K562 (cell line): ENCODE data around the gene MBD1. TPM values are rescaled to one million over a fixed set of nuclear protein-coding genes. Genes with fewer than 3 reads are reported as not detected.

Source experiments
- ATAC-seq: fragments of 200-7000 bp; cut with Tn5 transposase; 3 replicates; pipeline ENCODE4 v1.9.1; 2020; ENCODE audit warnings: moderate library complexity
- BruUV-seq: library from RNA; stranded (reverse); fragments of 400-500 nt; replicated peaks from 2 replicates; lab custom pipeline; 2021; lab: Mats Ljungman, UMichigan
- CTCF ChIA-PET: fragments of 300-600 bp; formaldehyde crosslinking; extraction: SDS; loops from one replicate; lab custom pipeline; 2021; ENCODE audit warnings: low intra/inter-chr PET ratio; lab: Yijun Ruan, JAX
- POLR2A ChIA-PET: fragments of 300-600, 350-650 bp; sonication (Branson Sonifier 250); formaldehyde crosslinking; extraction: SDS; loops from one replicate; lab custom pipeline; 2021; ENCODE audit warnings: antibody characterized with exemption, inconsistent platforms; lab: Yijun Ruan, JAX
- DNase-seq, 4 experiments: peaks; one replicate each; pipeline versions ENCODE4 v3.0.0 to v3.0.0-alpha.2; 2011 to 2018; ENCODE audit warnings: low spot score in 3 of 4, mixed read lengths in 3 of 4; ENCODE audit errors: extremely low read depth in 1 of 4
- FAIRE-seq: peaks from 2 replicates; lab custom pipeline; 2011; peaks lifted over from hg19 to GRCh38; lab: Jason Lieb, UNC
- H2AFZ ChIP-seq: 2 replicates; pipeline ENCODE4 v1.6.0; 2011; ENCODE audit warnings: low read depth, low read length, control low read depth, inconsistent platforms
- H3K27ac ChIP-seq: fragments of 200-600 bp; 3 replicates; pipeline ENCODE4 v1.8.0; 2011; ENCODE audit warnings: low read depth, mild to moderate bottlenecking, control low read depth, inconsistent platforms, low read length, moderate library complexity, mixed read lengths; ENCODE audit errors: extremely low read depth
- H3K27me3 ChIP-seq, 2 experiments: fragments of 300-600 bp in 1 of 2; 2 replicates in 1 of 2; 3 replicates in 1 of 2; pipeline versions ENCODE4 v1.6.0 to v1.8.0; 2011; ENCODE audit warnings: inconsistent platforms in 2 of 2, low read length in 2 of 2, mild to moderate bottlenecking in 1 of 2, mixed read lengths in 1 of 2, moderate library complexity in 1 of 2; ENCODE audit not compliant: control insufficient read depth in 2 of 2, insufficient read depth in 2 of 2
- H3K36me3 ChIP-seq: fragments of 300-600 bp; 3 replicates; pipeline ENCODE4 v1.8.0; 2011; ENCODE audit warnings: mild to moderate bottlenecking, low read length, inconsistent platforms; ENCODE audit not compliant: control insufficient read depth, insufficient read depth
- H3K4me1 ChIP-seq, 2 experiments: fragments of 200-600 bp in 1 of 2; replicated peaks in 1 of 2; 2 replicates in 1 of 2; 3 replicates in 1 of 2; pipeline versions ENCODE4 v1.5.1 to v1.8.0; 2011; ENCODE audit warnings: inconsistent platforms in 2 of 2, low read length in 2 of 2, mild to moderate bottlenecking in 1 of 2, mixed read lengths in 1 of 2, moderate library complexity in 1 of 2; ENCODE audit not compliant: control insufficient read depth in 2 of 2, insufficient read depth in 2 of 2
- H3K4me2 ChIP-seq: 2 replicates; pipeline ENCODE4 v1.6.1; 2011; ENCODE audit warnings: low read length, control low read depth, inconsistent platforms, mixed read lengths; ENCODE audit not compliant: insufficient read depth
- H3K4me3 ChIP-seq: fragments of 200-600 bp; sonication (generic), shearing (Covaris generic); 2 replicates; pipeline ENCODE4 v1.5.1; 2016; ENCODE audit warnings: control low read depth, inconsistent platforms
- H3K79me2 ChIP-seq: fragments of 200-600 bp; 3 replicates; pipeline ENCODE4 v1.8.0; 2011; ENCODE audit warnings: low read length, inconsistent platforms; ENCODE audit not compliant: control insufficient read depth, insufficient read depth
- H3K9ac ChIP-seq, 2 experiments: 2 replicates each; pipeline versions ENCODE4 v1.6.0 to v1.6.1; 2011; ENCODE audit warnings: low read depth in 2 of 2, low read length in 2 of 2, control low read depth in 1 of 2, inconsistent platforms in 1 of 2, mild to moderate bottlenecking in 1 of 2, mixed read lengths in 1 of 2; ENCODE audit not compliant: insufficient read depth in 1 of 2
- H3K9me1 ChIP-seq: one replicate; pipeline ENCODE4 v1.6.0; 2011; ENCODE audit warnings: inconsistent platforms, mild to moderate bottlenecking, low read length, moderate library complexity; ENCODE audit not compliant: control insufficient read depth, insufficient read depth
- H3K9me3 ChIP-seq: replicated peaks from 2 replicates; pipeline ENCODE4 v1.5.1; 2011; ENCODE audit warnings: low read depth, low read length, inconsistent platforms; ENCODE audit not compliant: control insufficient read depth, insufficient read depth
- H4K20me1 ChIP-seq: replicated peaks from 2 replicates; pipeline ENCODE4 v1.6.1; 2011; ENCODE audit warnings: low read length, inconsistent platforms, mixed read lengths; ENCODE audit not compliant: control insufficient read depth, insufficient read depth
- ATF1 ChIP-seq, 2 experiments: fragments of 450-650 bp in 1 of 2; IDR thresholded peaks; 2 replicates each; pipeline ENCODE4 v1.6.1; 2016; ENCODE audit warnings: missing compliant biosample characterization in 1 of 2, missing genetic modification characterization in 1 of 2
- FOXP1 ChIP-seq: sonication (generic); formaldehyde crosslinking; IDR thresholded peaks from 2 replicates; pipeline ENCODE4 v1.8.0; 2022; ENCODE audit warnings: mild to moderate bottlenecking, missing genetic modification reagents
- GTF2F1 ChIP-seq: IDR thresholded peaks from 2 replicates; pipeline ENCODE4 v1.6.1; 2011; ENCODE audit warnings: low read depth, low read length, improper control_type of control experiment
- HOMEZ ChIP-seq: fragments of 250-450 bp; sonication (Bioruptor Pico); IDR thresholded peaks from 2 replicates; pipeline ENCODE4 v1.4.0; 2020; ENCODE audit warnings: mild to moderate bottlenecking, moderate library complexity
- RAD21 ChIP-seq, 2 experiments: fragments of 250-450 bp in 1 of 2; fragments of 450-650 bp in 1 of 2; sonication (Bioruptor Pico) in 1 of 2; formaldehyde crosslinking in 1 of 2; IDR thresholded peaks in 1 of 2; conservative IDR thresholded peaks in 1 of 2; 2 replicates each; pipeline versions ENCODE4 v1.4.0 to v1.8.0; 2020 to 2022; ENCODE audit warnings: mild to moderate bottlenecking in 2 of 2, moderate library complexity in 1 of 2
- RBFOX2 ChIP-seq: fragments of 200-400 bp; formaldehyde crosslinking; IDR thresholded peaks from 2 replicates; pipeline ENCODE4 v1.6.1; 2017; ENCODE audit warnings: low read depth, mild to moderate bottlenecking, low read length, moderate library complexity
- SP1 ChIP-seq: sonication (generic); formaldehyde crosslinking; IDR thresholded peaks from 2 replicates; pipeline ENCODE4 v1.8.1; 2022; ENCODE audit warnings: mild to moderate bottlenecking, missing genetic modification reagents
- SUPT5H ChIP-seq: fragments of 450-650 bp; IDR thresholded peaks from 2 replicates; pipeline ENCODE4 v1.6.1; 2016
- TCFL5 ChIP-seq: fragments of 250-450 bp; sonication (Bioruptor Pico); conservative IDR thresholded peaks from 2 replicates; pipeline ENCODE4 v1.6.1; 2021; ENCODE audit warnings: mild to moderate bottlenecking, moderate library complexity, matching md5 sums
- ZNF282 ChIP-seq: sonication (generic); formaldehyde crosslinking; IDR thresholded peaks from 2 replicates; pipeline ENCODE4 v1.8.1; 2023; ENCODE audit warnings: missing genetic modification reagents
- WGBS: fragments of 100-300 bp; shearing (Covaris generic); methylation state at CpG from one replicate; pipeline ENCODE4 v1.1.6; 2016; ENCODE audit warnings: low coverage, mixed read lengths; ENCODE audit not compliant: insufficient coverage; ENCODE audit errors: missing lambda C conversion rate; 5-methylcytosine and 5-hydroxymethylcytosine counted together
- in situ Hi-C: fragments of 300-500 bp; cut with MboI; formaldehyde crosslinking; loops from 4 replicates; pipeline ENCODE4 v1.15.0; 2018; ENCODE audit warnings: inconsistent platforms, mixed read lengths
- intact Hi-C: fragments of 100-400 bp; cut with micrococcal nuclease; formaldehyde crosslinking; loops from 2 replicates; pipeline ENCODE4 v1.14.2; 2022
- polyA plus RNA-seq, 8 experiments: library from polyadenylated mRNA; depleted of rRNA in 4 of 8; stranded (reverse) in 5 of 8; unstranded in 3 of 8; fragments of >200 nt; fragmentation: Nextera tagmentation in 2 of 8; fragmentation: Illumina TruSeq in 1 of 8; extraction: Ambion mirVana in 2 of 8; extraction: Trizol in 1 of 8; gene quantifications; 2 replicates each; pipeline versions ENCODE4 v1.2.1 to v1.2.3, GENCODE V29; 2011 to 2014; ENCODE audit warnings: inconsistent platforms in 1 of 8, missing spikeins in 1 of 8
- total RNA-seq, 7 experiments: library from RNA; depleted of rRNA in 6 of 7; stranded (reverse); fragments of >200 nt in 6 of 7; fragmentation: Illumina TruSeq in 2 of 7; extraction: Trizol in 2 of 7; gene quantifications; 2 replicates each; pipeline versions ENCODE4 v1.2.1 to v1.2.3, GENCODE V29; 2011 to 2021; ENCODE audit warnings: low replicate concordance in 1 of 7
- TF ChIP-seq, protein P1 (sequence below): fragments of 450-650 bp; formaldehyde crosslinking; IDR thresholded peaks from 2 replicates; pipeline ENCODE4 v1.4.0; 2020; ENCODE audit warnings: mild to moderate bottlenecking, moderate library complexity
- TF ChIP-seq, protein P2 (sequence below), 3 experiments: fragments of 200-800 bp in 1 of 3; sonication (Bioruptor generic) in 1 of 3; sonication (generic) in 1 of 3; formaldehyde crosslinking in 1 of 3; IDR thresholded peaks; 2 replicates each; pipeline versions ENCODE4 v1.6.1 to v1.8.0; 2016 to 2022; ENCODE audit warnings: mild to moderate bottlenecking in 2 of 3, missing compliant biosample characterization in 2 of 3, missing genetic modification characterization in 2 of 3, missing genetic modification reagents in 1 of 3

Gene MBD1
- total and polyA plus RNA-seq, 9 of the 15 experiments (the other 6 are each of a cell fraction or from before 2014, with no cell fraction given) = 3.0 to 59.7 (median 31.7) TPM

- TF ChIP-seq, protein P1, sequence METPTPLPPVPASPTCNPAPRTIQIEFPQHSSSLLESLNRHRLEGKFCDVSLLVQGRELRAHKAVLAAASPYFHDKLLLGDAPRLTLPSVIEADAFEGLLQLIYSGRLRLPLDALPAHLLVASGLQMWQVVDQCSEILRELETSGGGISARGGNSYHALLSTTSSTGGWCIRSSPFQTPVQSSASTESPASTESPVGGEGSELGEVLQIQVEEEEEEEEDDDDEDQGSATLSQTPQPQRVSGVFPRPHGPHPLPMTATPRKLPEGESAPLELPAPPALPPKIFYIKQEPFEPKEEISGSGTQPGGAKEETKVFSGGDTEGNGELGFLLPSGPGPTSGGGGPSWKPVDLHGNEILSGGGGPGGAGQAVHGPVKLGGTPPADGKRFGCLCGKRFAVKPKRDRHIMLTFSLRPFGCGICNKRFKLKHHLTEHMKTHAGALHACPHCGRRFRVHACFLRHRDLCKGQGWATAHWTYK (CRISPR knock-in tag) = no peak
- TF ChIP-seq GTF2F1 = no peak
- no peak for TF ChIP-seq SUPT5H
- TF ChIP-seq ATF1 (CRISPR knock-in tag; IDR thresholded peaks at IDR 0.05) = no peak
- TF ChIP-seq ATF1 (tag; IDR thresholded peaks at IDR 0.05) = 0 out of 2 replicates have a peak, but pooled peaks have one; percentile 20
- TF ChIP-seq ZNF282 (CRISPR knock-in tag) = no peak
- TF ChIP-seq TCFL5 (CRISPR knock-in tag) = no peak
These were observed 26.6 kb upstream of the MBD1 start (continued) for GRCh38 chr18:50307738-50308470.

DNA sequence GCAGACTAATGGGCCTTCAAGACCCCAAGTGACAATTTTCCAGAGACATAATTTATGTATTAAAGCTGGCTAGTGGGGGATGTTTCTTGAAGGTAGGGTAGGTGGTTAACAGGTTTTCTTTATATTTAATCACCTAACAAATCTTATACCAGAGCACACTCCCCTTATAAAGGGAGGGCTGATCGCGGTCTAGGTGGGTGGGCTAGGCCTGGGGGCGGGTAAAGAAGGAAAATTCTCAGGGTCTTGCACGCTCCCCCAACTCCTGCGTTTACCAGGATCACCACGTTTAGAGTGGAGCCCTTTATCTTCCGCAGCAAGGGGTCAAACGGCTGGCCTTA is 26.0 kb upstream of the MBD1 start:
- Histone ChIP-seq H3K27ac (peak overlapping the region; percentile 33; the same call in 2 of the 3 replicates), H3K9me3 (peaks cover 5% of the 10 kb centered on the region; the same call in 1 of the 2 replicates), H3K27me3 (no peaks in the 10 kb centered on the region), H3K9me1 (no peaks in the 10 kb centered on the region), H3K4me2 (peak overlapping the region; percentile 73), H3K36me3 (no peaks in the 10 kb centered on the region)
- intact Hi-C loops = no loop called here
- no peak for TF ChIP-seq HOMEZ (CRISPR knock-in tag)
- 0 out of 2 replicates have a peak, but pooled peaks have one; percentile 24 for TF ChIP-seq RBFOX2
- TF ChIP-seq SP1 (CRISPR knock-in tag) = no peak
- TF ChIP-seq, protein P2, sequence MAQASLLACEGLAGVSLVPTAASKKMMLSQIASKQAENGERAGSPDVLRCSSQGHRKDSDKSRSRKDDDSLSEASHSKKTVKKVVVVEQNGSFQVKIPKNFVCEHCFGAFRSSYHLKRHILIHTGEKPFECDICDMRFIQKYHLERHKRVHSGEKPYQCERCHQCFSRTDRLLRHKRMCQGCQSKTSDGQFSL (CRISPR knock-in tag; IDR thresholded peaks at IDR 0.05) = no peak
- TF ChIP-seq, protein P2 (tag; IDR thresholded peaks at IDR 0.05) = no peak
- no peak for TF ChIP-seq RAD21 (CRISPR knock-in tag; conservative IDR thresholded peaks at IDR 0.05 in 1 of 2, IDR thresholded peaks at IDR 0.05 in 1 of 2)
- no peak for TF ChIP-seq FOXP1 (CRISPR knock-in tag)
- TF ChIP-seq, all 486 proteins: peak for 1
- WGBS = 14% methylated on average over 7 of the region's 8 CpGs
- Histone ChIP-seq H4K20me1 (no peaks in the 10 kb centered on the region), H3K79me2 (no peaks in the 10 kb centered on the region), H3K4me1 (peaks cover 0 to 23% of the 10 kb centered on the region in 2 experiments; a peak in 3 of 5 replicates), H2AFZ (peak overlapping the region; percentile 85), H3K9ac (peak overlapping the region in 1 of 2 experiments; percentile 65; a peak in 1 of 4 replicates), H3K4me3 (peak overlapping the region; percentile 29)
- no TSS peak for BruUV-seq
- ChIA-PET CTCF (no interaction called here), POLR2A (interaction anchor here (0.7 kb wide), 2 partner anchors 16 to 41 kb away, joined by 3 read pairs; partner anchors contain the start of gene CFAP53)
- no peak for FAIRE-seq
- ATAC-seq = no peak
- in situ Hi-C loops = no loop called here
- no peak for DNase-seq
